WTC11 (cell line): ENCODE measurements around the gene GRIA4.
"Not testable (repeated sequence)": the region's sequence is repeated elsewhere in the genome, so short reads cannot be mapped to it uniquely, and the experiment has no call there.

Source experiments
- AFF4 ChIP-seq: sonication (generic); formaldehyde crosslinking; IDR thresholded peaks from 2 replicates; pipeline ENCODE4 v1.8.1; 2023; ENCODE audit warnings: mild to moderate bottlenecking, missing genetic modification reagents, borderline replicate concordance
- ERG ChIP-seq: fragments of 250-450 bp; sonication (Bioruptor Pico); IDR thresholded peaks from 2 replicates; pipeline ENCODE4 v1.8.0; 2021; ENCODE audit warnings: mild to moderate bottlenecking
- FOXJ3 ChIP-seq: sonication (generic); formaldehyde crosslinking; IDR thresholded peaks from 2 replicates; pipeline ENCODE4 v1.9.0; 2021; ENCODE audit warnings: missing genetic modification reagents, mild to moderate bottlenecking, borderline replicate concordance
- KAT7 ChIP-seq: sonication (generic); formaldehyde crosslinking; IDR thresholded peaks from 2 replicates; pipeline ENCODE4 v1.8.1; 2023; ENCODE audit warnings: missing genetic modification reagents, mild to moderate bottlenecking, borderline replicate concordance
- MYBL2 ChIP-seq: sonication (generic); formaldehyde crosslinking; IDR thresholded peaks from 2 replicates; pipeline ENCODE4 v1.8.1; 2023; ENCODE audit warnings: mild to moderate bottlenecking, moderate library complexity, missing genetic modification reagents
- NFYB ChIP-seq: sonication (generic); formaldehyde crosslinking; conservative IDR thresholded peaks from 2 replicates; pipeline ENCODE4 v1.8.0; 2022; ENCODE audit warnings: low read depth, missing genetic modification reagents
- TCF7 ChIP-seq: sonication (generic); formaldehyde crosslinking; IDR thresholded peaks from 2 replicates; pipeline ENCODE4 v1.8.0; 2022; ENCODE audit warnings: mild to moderate bottlenecking, low read depth, missing genetic modification reagents, moderate library complexity
- ZBTB43 ChIP-seq: sonication (generic); formaldehyde crosslinking; IDR thresholded peaks from 2 replicates; pipeline ENCODE4 v1.8.1; 2023; ENCODE audit warnings: mild to moderate bottlenecking, missing genetic modification reagents
- TF ChIP-seq, protein P1 (sequence below): fragments of 200-600 bp; IDR thresholded peaks from 2 replicates; pipeline ENCODE4 v1.8.0; 2022; ENCODE audit warnings: antibody characterized with exemption
- TF ChIP-seq, protein P2 (sequence below): sonication (generic); formaldehyde crosslinking; IDR thresholded peaks from 2 replicates; pipeline ENCODE4 v1.8.0; 2023; ENCODE audit warnings: mild to moderate bottlenecking, missing genetic modification reagents
- TF ChIP-seq, protein P3 (sequence below): sonication (generic); formaldehyde crosslinking; conservative IDR thresholded peaks from 2 replicates; pipeline ENCODE4 v1.8.1; 2022; ENCODE audit warnings: mild to moderate bottlenecking, missing genetic modification reagents

DNA sequence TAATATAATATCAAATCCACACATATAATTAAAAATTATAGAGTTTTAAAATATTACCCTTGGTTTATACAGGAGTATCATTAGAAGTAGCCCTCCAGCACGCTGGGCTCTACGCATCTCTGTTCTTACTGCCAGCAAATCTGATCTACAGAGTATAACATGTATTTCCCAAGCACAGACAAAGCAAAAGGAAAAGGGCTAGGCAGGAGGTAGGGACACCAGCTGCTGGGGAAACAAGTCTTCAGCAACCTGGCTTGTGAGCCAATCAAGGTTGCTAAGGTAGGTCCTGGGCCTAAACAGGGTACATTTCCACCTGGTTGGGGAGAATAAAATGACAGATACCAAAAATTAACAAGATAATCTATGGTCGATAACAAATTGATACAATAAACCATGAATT, 163.6 kb downstream of the GRIA4 start:
- TF ChIP-seq, protein P1, sequence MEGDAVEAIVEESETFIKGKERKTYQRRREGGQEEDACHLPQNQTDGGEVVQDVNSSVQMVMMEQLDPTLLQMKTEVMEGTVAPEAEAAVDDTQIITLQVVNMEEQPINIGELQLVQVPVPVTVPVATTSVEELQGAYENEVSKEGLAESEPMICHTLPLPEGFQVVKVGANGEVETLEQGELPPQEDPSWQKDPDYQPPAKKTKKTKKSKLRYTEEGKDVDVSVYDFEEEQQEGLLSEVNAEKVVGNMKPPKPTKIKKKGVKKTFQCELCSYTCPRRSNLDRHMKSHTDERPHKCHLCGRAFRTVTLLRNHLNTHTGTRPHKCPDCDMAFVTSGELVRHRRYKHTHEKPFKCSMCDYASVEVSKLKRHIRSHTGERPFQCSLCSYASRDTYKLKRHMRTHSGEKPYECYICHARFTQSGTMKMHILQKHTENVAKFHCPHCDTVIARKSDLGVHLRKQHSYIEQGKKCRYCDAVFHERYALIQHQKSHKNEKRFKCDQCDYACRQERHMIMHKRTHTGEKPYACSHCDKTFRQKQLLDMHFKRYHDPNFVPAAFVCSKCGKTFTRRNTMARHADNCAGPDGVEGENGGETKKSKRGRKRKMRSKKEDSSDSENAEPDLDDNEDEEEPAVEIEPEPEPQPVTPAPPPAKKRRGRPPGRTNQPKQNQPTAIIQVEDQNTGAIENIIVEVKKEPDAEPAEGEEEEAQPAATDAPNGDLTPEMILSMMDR = not testable (repeated sequence)
- not testable (repeated sequence) for TF ChIP-seq ZBTB43; MYBL2 (CRISPR knock-in tag); NFYB (CRISPR knock-in tag); TCF7 (CRISPR knock-in tag); FOXJ3 (CRISPR knock-in tag); AFF4 (CRISPR knock-in tag); ERG (CRISPR knock-in tag); KAT7
- TF ChIP-seq, protein P2, sequence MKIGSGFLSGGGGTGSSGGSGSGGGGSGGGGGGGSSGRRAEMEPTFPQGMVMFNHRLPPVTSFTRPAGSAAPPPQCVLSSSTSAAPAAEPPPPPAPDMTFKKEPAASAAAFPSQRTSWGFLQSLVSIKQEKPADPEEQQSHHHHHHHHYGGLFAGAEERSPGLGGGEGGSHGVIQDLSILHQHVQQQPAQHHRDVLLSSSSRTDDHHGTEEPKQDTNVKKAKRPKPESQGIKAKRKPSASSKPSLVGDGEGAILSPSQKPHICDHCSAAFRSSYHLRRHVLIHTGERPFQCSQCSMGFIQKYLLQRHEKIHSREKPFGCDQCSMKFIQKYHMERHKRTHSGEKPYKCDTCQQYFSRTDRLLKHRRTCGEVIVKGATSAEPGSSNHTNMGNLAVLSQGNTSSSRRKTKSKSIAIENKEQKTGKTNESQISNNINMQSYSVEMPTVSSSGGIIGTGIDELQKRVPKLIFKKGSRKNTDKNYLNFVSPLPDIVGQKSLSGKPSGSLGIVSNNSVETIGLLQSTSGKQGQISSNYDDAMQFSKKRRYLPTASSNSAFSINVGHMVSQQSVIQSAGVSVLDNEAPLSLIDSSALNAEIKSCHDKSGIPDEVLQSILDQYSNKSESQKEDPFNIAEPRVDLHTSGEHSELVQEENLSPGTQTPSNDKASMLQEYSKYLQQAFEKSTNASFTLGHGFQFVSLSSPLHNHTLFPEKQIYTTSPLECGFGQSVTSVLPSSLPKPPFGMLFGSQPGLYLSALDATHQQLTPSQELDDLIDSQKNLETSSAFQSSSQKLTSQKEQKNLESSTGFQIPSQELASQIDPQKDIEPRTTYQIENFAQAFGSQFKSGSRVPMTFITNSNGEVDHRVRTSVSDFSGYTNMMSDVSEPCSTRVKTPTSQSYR (CRISPR knock-in tag) = not testable (repeated sequence)
- TF ChIP-seq, protein P3, sequence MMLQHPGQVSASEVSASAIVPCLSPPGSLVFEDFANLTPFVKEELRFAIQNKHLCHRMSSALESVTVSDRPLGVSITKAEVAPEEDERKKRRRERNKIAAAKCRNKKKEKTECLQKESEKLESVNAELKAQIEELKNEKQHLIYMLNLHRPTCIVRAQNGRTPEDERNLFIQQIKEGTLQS (CRISPR knock-in tag) = not testable (repeated sequence)
